ENCODE measurements around the gene CCDC83.

DNA sequence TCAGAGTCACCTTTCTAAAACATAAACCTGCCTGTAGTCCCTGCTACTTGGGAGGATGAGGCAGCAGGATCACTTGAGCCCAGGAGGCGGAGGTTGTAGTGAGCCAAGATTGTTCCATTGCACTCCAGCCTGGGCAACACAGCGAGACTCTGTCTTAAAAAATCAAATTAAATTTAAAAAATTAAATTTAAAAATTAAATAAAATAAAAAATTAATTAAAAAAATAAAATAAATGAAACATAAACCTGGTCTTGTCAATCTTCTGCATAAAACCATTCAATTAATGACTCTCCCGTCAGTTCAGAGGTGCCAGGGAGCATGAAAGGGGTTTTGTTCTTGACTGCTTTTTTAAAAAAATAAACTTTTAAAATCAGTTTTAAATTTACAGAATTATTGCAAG, 48.6 kb downstream of the CCDC83 start:
- no peak for TF ChIP-seq POLR2AphosphoS5 (IDR thresholded peaks at IDR 0.05; ENCODE audit: low read depth, low read length)
- TF ChIP-seq, protein P1, sequence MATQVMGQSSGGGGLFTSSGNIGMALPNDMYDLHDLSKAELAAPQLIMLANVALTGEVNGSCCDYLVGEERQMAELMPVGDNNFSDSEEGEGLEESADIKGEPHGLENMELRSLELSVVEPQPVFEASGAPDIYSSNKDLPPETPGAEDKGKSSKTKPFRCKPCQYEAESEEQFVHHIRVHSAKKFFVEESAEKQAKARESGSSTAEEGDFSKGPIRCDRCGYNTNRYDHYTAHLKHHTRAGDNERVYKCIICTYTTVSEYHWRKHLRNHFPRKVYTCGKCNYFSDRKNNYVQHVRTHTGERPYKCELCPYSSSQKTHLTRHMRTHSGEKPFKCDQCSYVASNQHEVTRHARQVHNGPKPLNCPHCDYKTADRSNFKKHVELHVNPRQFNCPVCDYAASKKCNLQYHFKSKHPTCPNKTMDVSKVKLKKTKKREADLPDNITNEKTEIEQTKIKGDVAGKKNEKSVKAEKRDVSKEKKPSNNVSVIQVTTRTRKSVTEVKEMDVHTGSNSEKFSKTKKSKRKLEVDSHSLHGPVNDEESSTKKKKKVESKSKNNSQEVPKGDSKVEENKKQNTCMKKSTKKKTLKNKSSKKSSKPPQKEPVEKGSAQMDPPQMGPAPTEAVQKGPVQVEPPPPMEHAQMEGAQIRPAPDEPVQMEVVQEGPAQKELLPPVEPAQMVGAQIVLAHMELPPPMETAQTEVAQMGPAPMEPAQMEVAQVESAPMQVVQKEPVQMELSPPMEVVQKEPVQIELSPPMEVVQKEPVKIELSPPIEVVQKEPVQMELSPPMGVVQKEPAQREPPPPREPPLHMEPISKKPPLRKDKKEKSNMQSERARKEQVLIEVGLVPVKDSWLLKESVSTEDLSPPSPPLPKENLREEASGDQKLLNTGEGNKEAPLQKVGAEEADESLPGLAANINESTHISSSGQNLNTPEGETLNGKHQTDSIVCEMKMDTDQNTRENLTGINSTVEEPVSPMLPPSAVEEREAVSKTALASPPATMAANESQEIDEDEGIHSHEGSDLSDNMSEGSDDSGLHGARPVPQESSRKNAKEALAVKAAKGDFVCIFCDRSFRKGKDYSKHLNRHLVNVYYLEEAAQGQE (IDR thresholded peaks at IDR 0.05; ENCODE audit: insufficient read depth in 1 of 2, low read depth in 2 of 2, low read length in 2 of 2), result no peak
- no peak for TF ChIP-seq TAF1 (IDR thresholded peaks at IDR 0.05; ENCODE audit: borderline replicate concordance, insufficient read depth, low read length)
- TF ChIP-seq SIN3A (IDR thresholded peaks at IDR 0.05; ENCODE audit: borderline replicate concordance, insufficient read depth, low read length), result no peak
